AG09319 (cell line): ENCODE results near the gene PCBD2.

Source experiments
- DNase-seq: peaks from one replicate; pipeline ENCODE4 v3.0.0-alpha.2; 2010; ENCODE audit warnings: low read depth; ENCODE audit errors: extremely low read depth
- TF ChIP-seq, protein P1 (sequence below): IDR thresholded peaks from 2 replicates; pipeline ENCODE4 v1.5.1; 2011; ENCODE audit warnings: low read depth, mild to moderate bottlenecking, inconsistent platforms, low read length, moderate library complexity

PCBD2 gene

DNA sequence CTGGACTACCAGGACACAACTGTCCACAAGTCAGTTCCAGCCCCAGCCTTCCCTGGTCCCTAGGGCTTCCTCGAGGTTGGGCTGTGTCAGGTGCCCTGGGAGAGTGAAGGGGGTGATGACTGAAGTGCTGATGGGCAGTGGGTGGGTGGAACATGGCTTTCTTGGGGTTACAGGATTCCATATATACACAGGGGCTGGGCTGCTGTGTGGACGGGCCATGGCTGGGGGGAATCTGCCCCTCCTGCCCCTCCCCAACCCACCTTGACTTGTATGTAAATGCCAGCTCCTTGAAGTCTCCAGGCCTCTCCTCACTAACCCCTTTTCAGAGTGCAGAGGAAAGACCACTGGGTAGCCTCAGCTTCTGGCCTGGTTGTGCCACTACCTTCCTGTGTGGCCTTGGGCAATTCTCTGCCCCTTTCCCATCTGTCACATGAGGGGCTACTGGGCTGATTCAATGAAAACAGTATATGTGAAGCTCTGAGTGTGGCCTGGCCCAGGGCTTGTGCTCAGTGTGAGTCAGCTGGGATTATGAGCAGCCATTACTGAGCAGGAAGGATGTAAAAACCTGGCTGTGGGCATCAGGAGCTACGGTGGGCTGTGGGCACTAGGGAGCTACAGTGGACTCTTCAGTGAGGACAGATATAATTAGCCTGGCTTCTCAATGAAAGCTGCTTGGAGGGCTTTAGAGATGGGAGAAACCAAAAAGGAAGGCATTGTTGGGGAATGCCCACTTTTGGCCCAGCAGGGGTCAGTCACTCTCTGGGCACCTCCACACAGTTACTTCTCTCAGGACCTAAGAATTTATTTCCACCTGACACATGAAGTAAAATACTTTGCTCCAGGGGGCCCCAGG lies 105.8 kb downstream of the PCBD2 start:
- DNase-seq: no peak
- TF ChIP-seq, protein P1, sequence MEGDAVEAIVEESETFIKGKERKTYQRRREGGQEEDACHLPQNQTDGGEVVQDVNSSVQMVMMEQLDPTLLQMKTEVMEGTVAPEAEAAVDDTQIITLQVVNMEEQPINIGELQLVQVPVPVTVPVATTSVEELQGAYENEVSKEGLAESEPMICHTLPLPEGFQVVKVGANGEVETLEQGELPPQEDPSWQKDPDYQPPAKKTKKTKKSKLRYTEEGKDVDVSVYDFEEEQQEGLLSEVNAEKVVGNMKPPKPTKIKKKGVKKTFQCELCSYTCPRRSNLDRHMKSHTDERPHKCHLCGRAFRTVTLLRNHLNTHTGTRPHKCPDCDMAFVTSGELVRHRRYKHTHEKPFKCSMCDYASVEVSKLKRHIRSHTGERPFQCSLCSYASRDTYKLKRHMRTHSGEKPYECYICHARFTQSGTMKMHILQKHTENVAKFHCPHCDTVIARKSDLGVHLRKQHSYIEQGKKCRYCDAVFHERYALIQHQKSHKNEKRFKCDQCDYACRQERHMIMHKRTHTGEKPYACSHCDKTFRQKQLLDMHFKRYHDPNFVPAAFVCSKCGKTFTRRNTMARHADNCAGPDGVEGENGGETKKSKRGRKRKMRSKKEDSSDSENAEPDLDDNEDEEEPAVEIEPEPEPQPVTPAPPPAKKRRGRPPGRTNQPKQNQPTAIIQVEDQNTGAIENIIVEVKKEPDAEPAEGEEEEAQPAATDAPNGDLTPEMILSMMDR: no peak; the same call in 1 of the 2 replicates

GRCh38 chr5:135011355-135012032 lies 106.6 kb downstream of the PCBD2 start:
- DNase-seq: no peak
- TF ChIP-seq, protein P1: no peak

DNA sequence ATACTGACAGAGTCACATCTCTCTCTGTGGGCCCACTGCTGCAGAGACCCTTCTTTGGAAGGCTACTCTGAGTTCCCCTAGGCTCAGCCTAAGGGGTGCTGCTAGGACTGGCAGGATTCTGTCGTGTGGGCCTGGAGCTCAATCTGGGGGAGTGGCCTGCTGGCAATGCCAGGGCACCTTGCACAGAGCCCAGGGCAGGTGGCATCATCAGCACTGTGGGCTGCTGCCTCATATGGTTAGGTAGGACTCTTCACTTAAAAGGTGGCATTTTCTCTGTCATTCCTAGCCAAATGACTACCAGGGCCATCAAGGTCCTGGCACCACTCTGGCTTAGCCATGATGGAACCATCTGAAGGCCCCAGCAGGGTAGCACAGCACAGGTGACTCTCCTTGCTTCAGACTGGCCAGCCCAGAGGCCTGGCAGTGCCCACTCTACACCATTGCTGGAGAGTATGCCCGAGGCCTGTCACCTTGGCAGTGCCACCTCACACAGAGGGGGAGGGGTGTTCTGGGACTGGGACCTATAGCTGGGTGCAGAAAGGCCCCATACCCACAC lies 107.2 kb downstream of the PCBD2 start:
- DNase-seq: no peak
- TF ChIP-seq, protein P1: no peak
